GM21390 (cell line): Measurements from ENCODE around the gene USP43.
"Not testable (repeated sequence)": the region's sequence is repeated elsewhere in the genome, so short reads cannot be mapped to it uniquely, and the experiment has no call there.

Experiments used
- ATAC-seq: cut with Tn5 transposase; IDR thresholded peaks from one replicate; pipeline ENCODE4 v1.9.1; 2021; ENCODE audit not compliant: unreplicated experiment

USP43 gene, protein sequence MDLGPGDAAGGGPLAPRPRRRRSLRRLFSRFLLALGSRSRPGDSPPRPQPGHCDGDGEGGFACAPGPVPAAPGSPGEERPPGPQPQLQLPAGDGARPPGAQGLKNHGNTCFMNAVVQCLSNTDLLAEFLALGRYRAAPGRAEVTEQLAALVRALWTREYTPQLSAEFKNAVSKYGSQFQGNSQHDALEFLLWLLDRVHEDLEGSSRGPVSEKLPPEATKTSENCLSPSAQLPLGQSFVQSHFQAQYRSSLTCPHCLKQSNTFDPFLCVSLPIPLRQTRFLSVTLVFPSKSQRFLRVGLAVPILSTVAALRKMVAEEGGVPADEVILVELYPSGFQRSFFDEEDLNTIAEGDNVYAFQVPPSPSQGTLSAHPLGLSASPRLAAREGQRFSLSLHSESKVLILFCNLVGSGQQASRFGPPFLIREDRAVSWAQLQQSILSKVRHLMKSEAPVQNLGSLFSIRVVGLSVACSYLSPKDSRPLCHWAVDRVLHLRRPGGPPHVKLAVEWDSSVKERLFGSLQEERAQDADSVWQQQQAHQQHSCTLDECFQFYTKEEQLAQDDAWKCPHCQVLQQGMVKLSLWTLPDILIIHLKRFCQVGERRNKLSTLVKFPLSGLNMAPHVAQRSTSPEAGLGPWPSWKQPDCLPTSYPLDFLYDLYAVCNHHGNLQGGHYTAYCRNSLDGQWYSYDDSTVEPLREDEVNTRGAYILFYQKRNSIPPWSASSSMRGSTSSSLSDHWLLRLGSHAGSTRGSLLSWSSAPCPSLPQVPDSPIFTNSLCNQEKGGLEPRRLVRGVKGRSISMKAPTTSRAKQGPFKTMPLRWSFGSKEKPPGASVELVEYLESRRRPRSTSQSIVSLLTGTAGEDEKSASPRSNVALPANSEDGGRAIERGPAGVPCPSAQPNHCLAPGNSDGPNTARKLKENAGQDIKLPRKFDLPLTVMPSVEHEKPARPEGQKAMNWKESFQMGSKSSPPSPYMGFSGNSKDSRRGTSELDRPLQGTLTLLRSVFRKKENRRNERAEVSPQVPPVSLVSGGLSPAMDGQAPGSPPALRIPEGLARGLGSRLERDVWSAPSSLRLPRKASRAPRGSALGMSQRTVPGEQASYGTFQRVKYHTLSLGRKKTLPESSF

DNA sequence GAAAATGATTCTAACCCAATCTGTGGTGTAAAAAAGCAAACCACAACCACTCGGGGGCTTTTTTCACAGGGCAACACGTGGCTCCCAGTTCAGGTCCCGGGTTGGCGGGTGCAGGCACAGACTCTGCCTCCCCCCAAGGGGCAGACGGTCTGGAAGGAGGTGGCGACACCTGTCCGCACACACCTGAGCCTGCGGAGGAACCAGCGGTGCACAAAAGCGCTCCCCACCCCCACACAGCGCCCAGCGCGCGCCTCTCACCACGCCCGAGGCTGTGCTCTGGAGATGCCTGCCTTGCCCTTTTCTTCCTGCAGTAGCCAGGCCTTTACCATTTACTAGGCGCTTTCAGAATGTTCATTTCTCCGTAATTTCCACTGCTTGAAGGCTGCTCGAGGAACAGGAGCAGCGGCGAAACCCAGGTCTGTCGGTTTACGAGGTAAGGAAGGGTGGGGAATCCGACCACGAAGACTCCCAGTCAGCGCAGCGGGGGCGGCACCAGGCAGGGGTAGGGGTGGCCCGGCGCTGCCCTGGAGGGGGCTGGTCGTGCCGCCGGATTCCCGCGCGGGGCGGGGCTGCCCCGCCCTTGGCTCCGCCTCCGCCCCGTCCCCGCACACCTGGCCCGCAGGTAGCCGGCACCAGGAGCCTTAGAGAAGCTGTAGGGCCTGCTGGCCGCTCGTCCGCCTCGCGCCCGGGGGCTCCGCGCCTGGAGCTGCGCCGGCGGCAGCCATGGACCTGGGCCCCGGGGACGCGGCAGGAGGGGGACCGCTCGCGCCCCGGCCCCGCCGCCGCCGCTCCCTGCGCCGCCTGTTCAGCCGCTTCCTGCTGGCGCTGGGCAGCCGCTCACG is at the start of gene USP43:
USP43 (plus strand) TSS at position 608 of the 842 bp plus-strand sequence; CDS start at position 724, 116 bp downstream.
- ATAC-seq = no peak

DNA sequence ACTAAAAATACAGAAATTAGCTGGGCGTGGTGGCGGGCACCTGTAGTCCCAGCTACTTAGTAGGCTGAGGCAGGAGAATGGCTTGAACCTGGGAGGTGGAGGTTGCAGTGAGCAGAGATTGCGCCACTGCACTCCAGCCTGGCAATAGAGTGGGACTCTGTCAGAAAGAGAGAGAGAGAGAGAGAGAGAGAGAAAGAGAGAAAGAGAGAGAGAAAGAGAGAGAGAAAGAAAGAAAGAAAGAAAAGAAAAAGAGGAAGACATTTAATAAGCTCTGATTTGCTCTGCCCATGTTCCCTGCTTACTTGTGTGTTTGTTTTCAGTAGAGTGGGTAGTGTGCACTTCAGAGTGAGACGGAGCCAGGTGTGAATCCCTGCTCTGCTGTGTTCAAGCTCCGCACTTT is 47.7 kb upstream of the USP43 start:
- not testable (repeated sequence) for ATAC-seq

DNA sequence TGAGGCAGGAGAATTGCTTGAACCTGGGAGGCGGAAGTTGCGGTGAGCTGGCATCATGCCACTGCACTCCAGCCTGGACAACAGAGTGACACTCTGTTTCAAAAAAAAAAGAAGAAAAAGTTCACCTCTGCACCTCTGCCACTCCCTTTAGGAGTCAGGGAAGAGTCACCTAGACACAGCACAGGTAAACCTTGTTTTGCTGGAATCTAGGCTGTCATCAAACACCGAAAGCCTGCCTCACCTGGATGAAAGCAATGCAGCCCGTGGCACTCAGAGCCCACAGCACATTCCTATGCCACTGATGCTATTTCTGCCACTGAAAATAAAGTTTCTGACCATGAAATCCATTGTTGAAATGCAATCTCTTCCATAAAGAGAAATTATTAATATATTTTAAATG is 46.7 kb upstream of the USP43 start:
- no peak for ATAC-seq

DNA sequence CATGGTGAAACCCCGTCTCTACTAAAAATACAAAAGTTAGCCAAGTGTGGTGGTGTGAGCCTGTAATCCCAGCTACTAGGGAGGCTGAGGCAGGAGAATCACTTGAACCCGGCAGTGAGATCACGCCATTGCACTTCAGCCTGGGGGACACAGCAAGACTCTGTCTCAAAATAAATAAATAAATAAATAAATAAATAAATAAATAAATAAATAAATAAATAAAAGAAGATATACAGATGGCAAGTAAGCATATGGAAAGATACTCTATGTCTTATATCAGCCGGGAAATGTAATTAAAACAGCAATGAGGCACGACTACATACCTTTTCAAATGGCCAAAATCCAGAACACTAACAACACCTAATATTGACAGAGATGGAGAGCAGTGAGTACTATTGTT is 40.7 kb upstream of the USP43 start:
- ATAC-seq = not testable (repeated sequence)

DNA sequence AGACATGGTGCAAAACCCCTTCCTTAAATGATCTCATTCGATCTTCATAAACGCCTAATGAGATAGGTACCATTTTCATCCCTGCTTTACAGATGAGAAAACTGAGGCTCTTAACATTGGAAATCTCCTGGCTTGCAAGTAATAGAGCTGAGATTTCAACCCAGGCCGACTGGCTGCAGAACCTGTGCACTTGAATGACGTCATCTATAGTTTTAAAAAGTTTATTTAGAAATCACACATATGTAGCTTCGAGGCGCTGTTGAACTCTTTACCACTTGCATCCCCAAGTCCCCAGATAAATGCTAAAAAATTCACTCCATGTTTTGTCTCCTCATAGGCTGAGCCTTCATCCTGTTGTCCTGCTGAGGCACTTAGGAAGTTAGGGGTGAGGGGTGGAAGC is 38.9 kb upstream of the USP43 start:
- ATAC-seq = no peak

DNA sequence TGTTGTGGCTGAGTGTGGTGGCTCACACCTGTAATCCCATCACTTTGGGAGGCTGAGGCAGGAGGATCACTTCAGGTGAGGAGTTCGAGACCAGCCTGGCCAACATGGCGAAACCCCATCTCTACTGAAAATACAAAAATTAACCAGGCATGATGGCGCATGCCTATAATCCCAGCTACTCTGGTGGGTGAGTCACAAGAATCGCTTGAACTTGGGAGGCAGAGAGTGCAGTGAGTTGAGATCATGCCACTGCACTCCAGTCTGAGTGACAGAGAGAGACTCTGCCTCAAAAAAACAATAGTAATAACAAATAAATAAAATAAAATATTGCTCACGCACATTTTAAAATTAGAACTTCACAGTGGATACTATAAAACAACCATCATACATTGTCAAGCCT is 38.3 kb upstream of the USP43 start:
- ATAC-seq = not testable (repeated sequence)

DNA sequence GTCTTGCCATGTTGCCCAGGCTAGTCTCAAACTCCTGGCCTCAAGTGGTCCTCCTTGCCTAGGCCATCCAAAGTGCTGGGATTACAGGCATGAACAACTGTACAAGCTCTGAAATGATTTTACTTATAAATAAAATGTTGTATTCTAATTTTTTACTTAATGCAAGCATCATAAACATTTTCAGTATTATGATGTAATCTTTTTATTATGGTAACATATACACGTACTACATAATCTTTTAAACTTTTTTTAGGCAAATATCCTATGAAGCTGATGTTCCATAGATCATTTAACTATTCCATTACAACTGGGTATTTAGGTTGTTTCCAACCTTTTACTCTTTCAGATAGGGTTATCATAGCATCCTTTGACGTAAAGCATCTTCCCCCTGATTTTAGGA is 33.8 kb upstream of the USP43 start:
- ATAC-seq = no peak

DNA sequence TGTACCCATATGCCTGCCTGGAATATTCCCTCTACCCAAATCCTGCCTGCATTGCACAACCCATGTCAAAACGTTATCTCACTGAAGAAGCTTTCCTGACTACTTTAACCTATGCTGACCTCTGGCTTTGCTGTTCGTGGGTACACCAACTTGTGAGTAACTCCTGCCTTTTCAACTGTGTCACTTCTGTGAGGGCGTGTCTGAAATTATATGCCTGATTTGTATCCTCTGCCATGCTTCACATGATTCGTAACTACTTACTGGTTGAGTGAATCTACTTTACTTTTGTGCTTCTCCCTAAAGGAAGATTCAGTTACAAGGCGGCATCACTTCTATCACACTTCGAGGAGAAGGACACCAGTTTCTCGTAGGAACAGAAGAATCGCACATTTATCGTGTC is 33.3 kb upstream of the USP43 start:
- ATAC-seq = no peak

DNA sequence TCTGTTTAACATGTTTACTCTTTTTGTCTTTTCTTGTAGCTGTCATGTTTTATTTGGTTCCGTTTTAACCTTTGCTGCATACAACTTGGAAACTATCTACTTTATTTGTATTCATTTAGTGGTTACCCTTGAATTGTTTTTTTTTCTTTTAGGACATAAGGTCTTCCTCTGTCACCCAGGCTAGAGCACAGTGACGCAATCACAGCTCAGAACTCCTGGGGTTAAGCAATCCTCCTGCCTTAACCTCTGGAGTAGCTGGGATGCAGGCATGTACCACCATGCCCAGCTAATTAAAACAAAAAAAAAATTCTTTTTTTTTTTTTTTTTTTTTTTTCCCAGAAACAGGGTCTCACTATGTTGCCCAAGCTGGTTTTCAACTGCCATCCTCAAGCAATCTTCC is 29.8 kb upstream of the USP43 start:
- ATAC-seq = no peak

DNA sequence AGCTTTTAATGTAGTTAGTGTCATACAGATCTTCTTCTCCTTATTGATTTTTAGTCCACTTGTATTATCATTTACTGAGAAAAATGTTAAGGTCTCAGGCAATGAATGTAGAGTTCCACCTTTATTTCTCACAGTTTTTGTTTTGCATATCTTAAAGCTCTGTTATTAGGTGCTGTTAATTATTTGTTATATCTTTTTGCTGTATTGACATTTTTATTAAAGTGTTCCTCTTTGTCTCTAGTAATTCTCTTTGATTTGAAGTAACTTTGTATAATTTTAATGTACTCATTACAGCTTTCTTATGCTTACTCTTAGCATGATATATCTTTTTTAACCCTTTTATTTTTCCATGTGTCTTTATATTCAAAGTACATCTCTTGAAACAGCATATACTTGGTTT is 22.4 kb upstream of the USP43 start:
- no peak for ATAC-seq

DNA sequence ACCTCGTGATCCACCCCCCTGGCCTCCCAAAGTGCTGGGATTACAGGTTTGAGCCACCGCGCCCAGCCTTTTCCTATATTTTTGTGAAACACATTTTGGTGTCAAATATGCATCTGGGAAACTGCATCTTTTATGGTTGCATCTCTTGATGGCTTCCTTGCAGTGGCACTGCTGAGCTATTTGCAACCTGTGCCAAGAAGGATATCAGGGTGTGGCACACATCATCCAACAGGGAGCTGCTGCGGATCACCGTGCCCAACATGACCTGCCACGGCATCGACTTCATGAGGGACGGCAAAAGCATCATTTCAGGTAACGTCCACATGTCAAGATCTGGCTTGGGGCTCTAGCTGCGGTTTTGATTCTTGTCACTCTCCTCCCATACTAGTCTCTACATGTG is 16.8 kb upstream of the USP43 start:
- ATAC-seq = no peak

DNA sequence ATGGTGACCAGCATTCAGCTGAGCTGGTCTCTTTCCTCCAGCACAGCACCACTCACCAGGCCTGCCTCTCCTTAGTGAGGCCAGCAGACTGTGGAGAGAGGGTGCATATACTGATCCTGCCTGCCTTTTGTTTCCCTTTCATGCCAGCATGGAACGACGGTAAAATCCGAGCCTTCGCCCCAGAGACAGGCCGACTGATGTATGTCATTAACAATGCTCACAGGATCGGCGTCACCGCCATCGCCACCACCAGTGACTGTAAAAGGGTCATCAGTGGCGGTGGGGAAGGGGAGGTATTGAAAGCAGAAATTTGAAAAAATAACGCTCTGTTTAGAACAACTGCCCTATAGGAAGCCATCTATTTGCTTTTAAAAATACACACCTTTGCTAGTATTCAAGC is 12.6 kb upstream of the USP43 start:
- ATAC-seq = no peak

DNA sequence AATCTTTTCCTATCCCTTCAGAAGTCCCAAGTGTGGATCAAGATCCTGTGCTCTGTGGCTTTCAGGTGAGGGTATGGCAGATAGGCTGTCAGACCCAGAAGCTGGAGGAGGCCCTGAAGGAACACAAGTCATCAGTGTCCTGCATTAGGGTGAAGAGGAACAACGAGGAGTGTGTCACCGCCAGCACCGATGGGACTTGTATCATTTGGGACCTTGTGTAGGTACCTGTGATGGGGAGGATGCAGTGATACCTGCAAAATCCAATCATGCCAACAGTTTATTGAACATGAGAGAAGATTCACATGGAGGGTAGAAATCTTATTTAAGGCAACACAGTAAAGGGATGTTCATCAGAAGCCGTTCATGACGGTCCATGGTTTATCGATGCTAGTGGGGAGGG is 10.0 kb upstream of the USP43 start:
- no peak for ATAC-seq

DNA sequence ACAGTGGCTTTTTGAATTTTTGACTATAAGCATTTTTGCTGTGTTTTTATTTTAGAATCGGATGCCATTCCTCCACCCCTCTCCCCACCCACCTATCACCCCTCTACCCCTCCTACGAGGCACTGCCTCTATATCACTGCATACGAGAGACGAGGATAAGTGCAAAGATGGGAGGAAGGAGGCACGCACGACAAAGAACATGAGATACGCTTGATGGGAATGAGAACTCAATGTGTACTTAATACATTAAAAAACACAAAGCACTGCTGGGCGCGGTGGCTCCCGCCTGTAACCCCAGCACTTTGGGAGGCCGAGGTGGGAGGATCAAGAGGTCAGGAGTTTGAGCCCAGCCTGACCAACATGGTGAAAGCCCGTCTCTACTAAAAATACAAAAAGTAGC is 8.8 kb upstream of the USP43 start:
- no peak for ATAC-seq

DNA sequence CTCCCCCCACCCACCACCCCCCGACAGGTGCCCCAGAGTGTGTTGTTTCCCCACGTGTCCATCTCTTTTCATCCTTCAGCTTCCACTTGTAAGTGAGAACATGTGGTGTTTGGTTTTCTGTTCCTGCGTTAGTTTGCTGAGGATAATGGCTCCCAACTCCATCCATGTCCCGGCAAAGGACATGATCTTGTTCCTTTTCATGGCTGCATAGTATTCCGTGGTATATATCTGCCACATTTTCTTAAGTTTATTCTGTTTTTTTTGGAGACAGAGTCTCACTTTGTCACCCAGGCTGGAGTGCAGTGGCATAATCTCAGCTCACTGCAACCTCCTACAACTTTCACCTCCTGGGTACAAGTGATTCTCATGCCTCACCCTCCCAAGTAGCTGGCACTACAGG is 4.9 kb upstream of the USP43 start:
- not testable (repeated sequence) for ATAC-seq

DNA sequence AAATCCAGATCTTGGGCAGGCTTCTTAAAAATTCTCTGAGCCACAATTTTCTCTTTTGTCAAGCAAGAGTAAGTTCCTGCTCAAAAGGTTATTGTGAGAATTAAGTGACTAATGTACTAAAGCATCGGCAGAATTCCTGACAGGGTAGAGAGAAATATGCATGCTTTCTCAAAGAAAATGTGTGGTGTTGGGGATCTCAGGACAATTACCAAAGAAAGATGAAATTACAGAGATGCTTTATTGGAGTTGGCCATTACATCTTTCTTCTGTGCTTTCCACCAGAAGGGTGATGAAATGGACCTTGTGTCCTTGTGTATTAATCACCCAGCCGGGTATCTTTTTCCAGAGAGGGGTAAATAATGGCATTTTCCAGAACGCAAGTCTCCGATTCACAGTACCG is 1.7 kb upstream of the USP43 start:
- ATAC-seq = no peak

DNA sequence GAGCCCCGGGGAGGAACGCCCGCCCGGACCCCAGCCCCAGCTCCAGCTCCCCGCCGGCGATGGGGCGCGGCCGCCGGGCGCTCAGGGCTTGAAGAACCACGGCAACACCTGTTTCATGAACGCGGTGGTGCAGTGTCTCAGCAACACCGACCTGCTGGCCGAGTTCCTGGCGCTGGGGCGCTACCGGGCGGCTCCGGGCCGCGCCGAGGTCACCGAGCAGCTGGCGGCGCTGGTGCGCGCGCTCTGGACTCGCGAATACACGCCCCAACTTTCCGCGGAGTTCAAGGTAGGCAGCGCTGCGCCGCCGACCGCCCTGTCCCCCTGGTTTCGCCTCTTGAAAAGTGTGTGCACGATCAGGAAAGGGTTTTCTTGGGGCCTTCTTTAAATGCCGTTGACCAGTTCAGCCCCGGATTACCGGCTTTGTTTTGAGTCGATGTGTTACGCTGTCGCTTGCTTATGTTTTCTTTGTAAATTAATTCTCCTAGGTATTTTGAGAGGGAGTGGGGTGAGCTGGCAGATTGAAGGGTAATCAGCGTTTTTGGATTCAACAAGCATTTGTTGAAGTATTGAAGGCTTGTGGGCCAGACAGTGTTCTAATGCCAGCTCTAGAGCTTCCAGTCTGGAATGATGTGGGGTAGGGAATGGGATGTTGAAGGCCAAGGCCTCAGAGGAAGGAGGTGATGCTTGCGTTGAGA is 681 bp downstream of the USP43 start:
- no peak for ATAC-seq

DNA sequence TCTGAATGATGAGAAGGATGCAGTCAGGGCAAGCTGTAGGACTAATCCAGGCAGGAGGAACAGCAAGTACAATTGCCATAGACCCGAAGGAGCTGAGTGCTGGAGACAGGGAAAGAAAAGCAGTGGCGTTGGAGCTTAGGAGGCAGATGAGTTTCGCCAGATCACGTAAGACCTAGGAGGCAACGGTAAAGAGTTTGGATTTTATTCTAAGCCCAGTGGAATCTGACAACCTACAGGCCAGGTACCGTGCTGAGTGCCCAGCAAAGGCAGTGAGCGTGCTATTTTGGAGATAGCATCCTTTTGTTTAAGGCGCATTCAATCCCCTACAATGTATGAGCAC is 1.2 kb downstream of the USP43 start:
- ATAC-seq = no peak

DNA sequence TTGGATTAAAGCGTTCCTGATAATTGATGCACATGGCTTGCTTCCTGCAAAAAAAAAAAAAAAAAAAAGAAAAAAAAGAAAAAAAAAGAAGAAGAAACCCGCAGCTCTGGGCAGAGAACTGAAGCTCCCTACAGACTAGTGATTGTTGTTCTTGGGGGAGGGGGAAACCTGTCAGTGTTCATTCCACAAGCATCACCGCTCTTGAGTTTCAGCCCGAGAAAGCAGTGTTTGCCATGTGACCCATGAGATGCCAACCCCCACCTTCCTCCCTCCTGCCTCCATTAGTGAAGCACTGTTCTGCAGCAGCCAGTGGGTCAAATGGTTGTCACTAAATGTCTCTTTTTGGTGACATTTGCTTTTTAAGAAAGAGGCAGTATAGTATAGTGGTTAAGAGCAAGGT is 1.7 kb downstream of the USP43 start:
- no peak for ATAC-seq

DNA sequence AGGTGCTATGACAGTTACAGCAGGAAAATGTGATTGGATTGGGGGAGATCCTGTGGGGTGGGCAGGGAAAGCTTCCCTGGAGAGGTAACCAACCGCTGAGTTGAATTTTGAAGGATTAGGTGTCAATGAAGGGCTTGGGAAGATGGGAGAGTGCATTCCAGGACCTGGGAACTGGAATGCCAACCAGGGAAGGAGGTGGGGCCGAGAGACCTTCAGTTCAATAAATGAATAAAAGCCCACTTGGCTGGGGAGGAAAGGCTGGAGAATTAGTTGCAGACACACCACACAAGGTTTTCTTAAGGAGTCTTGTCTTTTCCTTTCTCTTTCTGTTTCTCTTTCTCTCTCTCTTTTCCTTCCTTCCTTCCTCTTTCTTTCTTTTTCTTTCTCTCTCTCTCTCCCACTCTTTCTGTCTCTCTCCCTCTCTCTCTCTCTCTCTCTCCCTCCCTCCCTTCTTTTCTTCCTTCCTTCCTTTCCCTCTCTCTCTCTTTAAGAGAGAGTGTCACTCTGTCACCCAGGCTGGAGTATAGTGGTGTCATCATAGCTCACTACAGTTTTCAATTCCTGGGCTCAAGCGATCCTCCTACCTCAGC is 3.3 kb downstream of the USP43 start:
- no peak for ATAC-seq
